ENCODE data around the gene ADGRF4.
"Not testable (repeated sequence)": the region's sequence is repeated elsewhere in the genome, so short reads cannot be mapped to it uniquely, and the experiment has no call there.

Gene ADGRF4

DNA sequence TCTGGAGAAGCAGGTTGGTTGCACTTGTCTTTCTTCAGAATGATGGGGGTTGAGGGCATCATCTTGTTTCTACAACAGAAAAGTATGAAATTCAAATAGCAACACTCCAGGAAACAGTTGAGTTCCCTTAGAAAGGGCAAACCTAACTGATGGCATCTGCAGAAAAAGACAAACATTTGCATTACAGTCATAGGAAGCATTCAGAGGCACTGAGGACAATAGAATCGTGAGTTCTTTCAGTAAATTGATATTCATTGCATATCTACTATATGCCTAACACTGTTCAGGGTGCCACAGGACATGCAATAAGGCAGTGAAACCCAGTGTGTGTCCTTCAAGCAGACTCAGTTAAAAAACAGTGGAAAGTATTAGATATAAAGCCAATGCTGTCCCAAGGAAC lies 42.3 kb downstream of the ADGRF4 start:
- no peak for DNase-seq

DNA sequence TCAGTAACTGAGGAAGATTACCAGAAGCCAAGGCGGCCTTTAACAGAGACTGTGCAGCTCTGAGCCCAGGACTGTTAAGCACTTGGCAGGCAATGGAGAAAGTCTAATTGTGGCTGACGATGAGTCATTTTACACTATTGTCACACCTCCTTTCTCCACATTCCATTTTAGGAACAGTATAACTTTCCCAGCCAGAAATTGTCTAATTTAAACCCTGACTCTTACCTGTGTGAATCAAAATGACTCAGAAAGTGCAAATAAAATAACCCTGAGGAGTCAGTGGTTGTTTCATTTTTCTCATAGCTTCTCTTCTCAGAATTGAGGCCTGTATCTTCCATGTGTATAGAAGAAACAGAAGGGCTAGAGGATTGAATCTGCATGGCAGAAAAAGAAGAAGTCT lies 43.4 kb downstream of the ADGRF4 start:
- no peak for DNase-seq

DNA sequence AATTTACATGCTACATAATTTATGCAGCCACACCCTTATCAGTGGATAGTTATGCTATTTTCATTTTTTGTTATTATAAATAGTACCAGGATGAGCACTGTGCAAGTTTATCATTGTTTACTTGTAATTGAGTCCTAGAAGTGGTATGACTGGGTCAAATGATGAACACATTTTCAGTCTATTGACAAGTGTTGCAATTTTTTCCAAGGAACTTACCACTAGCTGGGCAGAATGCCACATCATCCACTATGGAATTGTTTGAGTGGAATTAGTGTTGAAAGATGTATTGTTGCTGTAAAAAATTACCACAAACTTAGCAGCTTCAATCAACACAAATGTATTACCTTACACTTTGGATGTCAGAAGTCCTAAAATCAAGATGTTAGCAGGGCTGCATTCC lies 45.4 kb downstream of the ADGRF4 start:
- DNase-seq = no peak

DNA sequence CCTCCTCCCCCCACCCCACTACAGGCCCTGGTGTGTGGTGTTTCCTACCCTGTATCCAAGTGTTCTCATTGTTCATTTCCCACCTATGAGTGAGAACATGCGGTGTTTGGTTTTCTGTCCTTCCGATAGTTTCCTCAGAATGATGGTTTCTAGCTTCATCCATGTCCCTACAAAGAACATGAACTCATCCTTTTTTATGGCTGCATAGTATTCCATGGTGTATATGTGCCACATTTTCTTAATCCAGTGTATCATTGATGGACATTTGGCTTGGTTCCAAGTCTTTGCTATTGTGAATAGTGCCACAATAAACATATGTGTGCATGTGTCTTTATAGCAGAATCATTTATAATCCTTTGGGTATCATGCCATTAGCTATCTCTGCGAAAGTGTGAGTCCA lies 46.9 kb downstream of the ADGRF4 start:
- DNase-seq = not testable (repeated sequence)

DNA sequence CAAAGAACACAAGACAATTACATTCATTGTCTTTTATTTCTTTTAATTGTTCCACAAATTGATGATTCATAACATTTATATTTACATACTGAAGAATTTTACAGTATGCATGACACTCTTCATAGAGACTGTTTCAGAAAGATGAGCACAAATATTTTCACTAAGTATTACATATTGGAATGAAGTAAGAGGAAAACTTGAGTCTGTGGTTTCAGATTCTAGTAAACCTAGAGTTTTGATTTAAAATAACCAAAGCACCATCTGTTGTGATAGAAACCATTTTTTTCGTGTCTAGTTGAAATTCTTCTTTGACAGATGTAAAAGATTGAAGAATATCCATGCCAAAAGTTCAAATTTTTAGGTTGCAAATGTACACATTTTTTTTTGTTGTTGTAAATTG lies 51.4 kb downstream of the ADGRF4 start:
- no peak for DNase-seq

DNA sequence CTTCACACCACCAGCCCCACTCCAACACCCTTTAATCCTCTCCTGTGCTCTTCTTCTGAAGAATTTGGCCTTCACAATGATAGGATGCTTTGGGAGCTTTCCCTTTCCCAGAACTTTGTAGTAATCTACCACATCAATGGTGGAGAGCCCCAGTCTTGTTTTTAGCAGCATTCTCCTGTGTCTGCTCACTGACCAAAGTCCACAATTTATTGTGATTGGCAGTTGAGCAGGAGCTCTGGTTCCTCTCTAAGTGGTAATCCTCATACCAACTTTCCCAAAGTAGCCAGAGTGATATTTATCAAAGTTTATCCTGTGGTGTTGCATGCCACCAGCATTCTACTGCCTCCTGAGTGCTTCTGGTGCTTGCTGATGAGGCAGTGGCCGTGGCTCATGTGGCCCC lies 54.4 kb downstream of the ADGRF4 start:
- DNase-seq = no peak

DNA sequence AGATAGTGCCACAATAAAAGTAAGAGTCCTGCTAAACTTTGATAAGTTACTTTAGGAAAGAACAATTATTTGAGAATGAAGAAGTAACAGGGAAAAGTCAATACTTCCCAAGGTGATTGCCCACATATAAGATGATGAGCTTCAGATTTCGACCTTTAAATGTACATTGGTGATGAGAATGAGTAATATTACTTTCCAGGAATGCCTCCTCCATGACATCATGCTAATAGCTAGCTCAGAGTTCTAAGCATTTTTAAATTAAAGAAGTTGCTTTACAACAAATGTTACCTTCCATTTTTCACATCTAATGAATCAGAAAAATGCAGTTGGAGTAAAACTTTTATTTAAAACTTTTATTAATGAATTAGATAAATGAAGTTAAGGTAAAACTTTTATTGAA lies 61.0 kb downstream of the ADGRF4 start:
- DNase-seq = no peak

DNA sequence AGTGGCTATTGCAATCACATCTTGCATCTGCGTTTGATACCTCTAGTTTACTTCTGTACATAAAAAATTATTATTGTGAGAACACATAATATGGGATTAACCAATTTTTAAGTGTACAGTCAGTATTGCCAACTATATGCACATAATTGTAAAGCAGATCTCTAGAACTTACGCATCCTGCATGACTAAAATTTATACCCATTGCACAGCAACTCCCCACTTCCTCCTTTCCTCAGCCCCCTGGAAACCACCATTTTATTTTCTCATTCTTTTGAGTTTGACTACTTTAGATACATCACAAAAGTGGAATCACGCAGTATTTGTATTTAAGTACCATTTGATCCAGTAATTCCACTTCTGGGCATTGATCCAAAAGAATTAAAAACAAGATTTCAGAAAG lies 64.1 kb downstream of the ADGRF4 start:
- no peak for DNase-seq

DNA sequence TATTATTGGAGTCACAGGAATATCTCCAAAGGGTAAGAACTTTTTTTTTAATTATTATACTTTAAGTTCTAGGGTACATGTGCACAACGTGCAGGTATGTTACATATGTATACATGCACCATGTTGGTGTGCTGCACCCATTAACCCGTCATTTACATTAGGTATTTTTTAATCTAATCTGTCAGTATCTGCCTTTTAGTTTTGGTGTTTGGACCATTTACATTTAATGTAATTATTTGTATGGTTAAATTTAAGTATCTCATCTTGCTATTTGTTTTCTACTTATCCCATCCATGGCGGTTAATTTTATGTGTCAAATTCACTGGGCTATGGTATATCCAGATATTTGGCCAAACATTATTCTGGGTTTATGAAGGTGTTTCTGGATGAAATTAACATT lies 68.1 kb downstream of the ADGRF4 start:
- DNase-seq = no peak

DNA sequence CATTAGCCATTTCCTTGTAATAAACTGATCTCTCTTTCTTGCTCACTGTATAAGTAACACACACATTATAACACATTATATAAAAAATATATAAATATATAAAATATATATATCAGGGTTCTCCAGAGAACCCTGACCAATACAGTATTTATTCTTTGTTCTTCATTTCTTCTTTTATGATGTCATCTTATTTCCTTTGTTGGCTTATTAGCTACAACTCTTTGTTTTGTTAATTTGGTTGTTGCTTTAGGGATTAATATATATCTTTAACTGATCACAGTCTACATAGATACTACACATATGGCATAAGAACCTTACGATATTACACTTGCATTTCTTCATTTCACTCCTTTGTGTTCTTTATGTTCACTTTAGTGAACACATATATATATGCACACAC lies 68.7 kb downstream of the ADGRF4 start:
- DNase-seq = no peak

DNA sequence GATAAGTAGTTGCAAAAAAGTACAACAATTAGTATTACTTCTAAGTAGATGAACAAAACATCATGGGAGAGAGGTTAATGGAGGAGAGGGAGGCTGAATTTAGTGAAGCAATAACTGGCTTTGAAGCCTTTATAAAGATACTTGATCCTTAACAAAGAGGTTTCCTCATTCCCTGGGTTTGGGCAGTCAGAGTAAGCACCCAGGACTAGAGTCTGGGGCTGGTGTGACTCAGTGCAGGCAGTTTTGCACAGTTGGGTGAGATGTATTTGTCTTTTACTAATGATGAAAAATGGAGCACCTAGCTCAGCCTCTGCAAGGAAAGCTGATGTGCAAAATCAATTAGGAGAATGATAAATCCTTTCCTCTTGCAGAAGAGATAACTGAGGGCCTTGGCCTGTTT lies 71.6 kb downstream of the ADGRF4 start:
- no peak for DNase-seq

Data from effector CD4-positive, alpha-beta T cell (primary cell).